ENCODE measurements around the gene DIP2B. TPM values are rescaled to one million over a fixed set of nuclear protein-coding genes. Genes with fewer than 3 reads are reported as not detected.
"Not testable (repeated sequence)": the region's sequence is repeated elsewhere in the genome, so short reads cannot be mapped to it uniquely, and the experiment has no call there.

The DIP2B gene
- total and polyA plus RNA-seq, 9 donors: 7.2 to 33.3 (median 19.2) TPM

DNA sequence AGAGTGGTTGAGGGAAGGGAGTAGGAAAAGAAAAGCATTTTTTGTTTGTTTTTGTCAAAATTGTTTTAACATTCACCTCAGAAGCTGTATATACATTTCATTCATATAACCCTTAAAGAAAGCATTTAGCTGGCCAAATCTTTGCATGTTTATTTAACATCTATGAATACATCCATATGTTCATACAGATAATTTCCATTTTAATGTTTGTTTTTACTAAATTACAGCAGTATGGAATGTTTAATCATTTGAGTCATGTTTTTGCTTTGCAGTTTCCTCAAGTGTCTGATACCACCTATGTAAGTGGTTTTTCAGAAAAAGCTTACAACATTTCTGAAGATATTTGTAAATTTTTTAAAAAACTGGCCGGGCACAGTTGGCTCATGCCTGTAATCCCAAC is 174.8 kb downstream of the DIP2B start:
- Histone ChIP-seq H3K4me3 (no peak overlapping the region), H3K27me3 (no peaks in the 10 kb centered on the region), H3K4me1 (ENCODE audit: insufficient read depth) (no peaks in the 10 kb centered on the region), H3K36me3 (no peaks in the 10 kb centered on the region), H3K27ac (no peak overlapping the region), H3K9me3 (no peaks in the 10 kb centered on the region)
- DNase-seq: no peak
- intact Hi-C loops (cut with DNase I): no loop called here
- no peak for TF ChIP-seq EP300 (IDR thresholded peaks at IDR 0.05)
- TF ChIP-seq CTCF (IDR thresholded peaks at IDR 0.05): no peak
- no peak for TF ChIP-seq POLR2A (IDR thresholded peaks at IDR 0.05)
- WGBS, 3 donors: 74 to 80% (median 79%) methylated on average over 1 of the region's 1 CpG

DNA sequence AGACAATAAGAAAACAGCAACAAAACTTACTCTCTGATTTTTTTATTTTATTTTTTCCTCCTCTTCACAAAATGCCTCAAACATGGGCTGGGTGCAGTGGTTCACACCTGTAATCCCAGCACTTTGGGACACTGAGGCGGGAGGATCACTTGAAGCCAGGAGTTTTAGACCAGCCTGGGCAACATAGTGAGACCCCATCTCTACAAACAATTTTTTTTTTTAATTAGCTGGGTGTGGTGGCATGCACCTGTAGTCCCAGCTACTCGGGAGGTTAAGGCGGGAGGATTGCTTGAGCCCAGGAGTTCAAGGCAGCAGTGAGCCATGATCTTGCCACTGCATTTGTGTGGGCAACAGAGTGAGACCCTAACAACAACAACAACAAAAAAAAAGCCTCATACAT is 176.3 kb downstream of the DIP2B start:
- WGBS, 3 donors: 92 to 99% (median 98%) methylated on average over 3 of the region's 3 CpGs
- intact Hi-C loops (cut with DNase I); H3K4me3 ChIP-seq; H3K9me3 ChIP-seq; DNase-seq; H3K4me1 ChIP-seq (ENCODE audit: insufficient read depth); H3K27ac ChIP-seq; H3K36me3 ChIP-seq; H3K27me3 ChIP-seq: not testable (repeated sequence)

- Histone ChIP-seq H3K9me3 (no peaks in the 10 kb centered on the region), H3K4me1 (ENCODE audit: insufficient read depth) (no peaks in the 10 kb centered on the region), H3K36me3 (no peaks in the 10 kb centered on the region), H3K27ac (no peak overlapping the region), H3K27me3 (no peaks in the 10 kb centered on the region), H3K4me3 (no peak overlapping the region)
- DNase-seq: no peak
- 91 to 95% (median 91%) methylated on average over 1 of the region's 1 CpG for WGBS, 3 donors
- no peak for TF ChIP-seq CTCF (IDR thresholded peaks at IDR 0.05)
- intact Hi-C loops (cut with DNase I): no loop called here
Measured at GRCh38 chr12:50685641-50686040, 180.9 kb downstream of the DIP2B start.

DNA sequence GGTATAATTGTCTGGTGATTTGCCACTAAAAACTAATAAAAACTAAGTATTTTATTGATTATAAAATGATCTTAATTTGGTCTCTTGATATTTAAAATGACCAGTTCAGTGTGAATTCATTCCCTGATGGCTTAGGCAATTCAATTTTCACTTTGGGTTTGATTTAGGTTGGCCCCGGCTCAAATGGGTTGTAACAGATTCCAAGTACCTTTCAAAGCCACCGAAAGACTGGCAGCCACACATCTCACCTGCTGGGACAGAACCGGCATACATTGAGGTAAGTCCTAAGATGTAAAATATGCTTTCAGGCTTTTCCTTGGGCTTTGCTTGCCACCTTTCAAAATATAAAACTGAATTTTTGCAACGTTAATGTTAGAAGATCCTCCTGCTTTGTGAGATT is 181.6 kb downstream of the DIP2B start:
- no peaks in the 10 kb centered on the region for H3K36me3 ChIP-seq
- H3K9me3 ChIP-seq: no peaks in the 10 kb centered on the region

DNA sequence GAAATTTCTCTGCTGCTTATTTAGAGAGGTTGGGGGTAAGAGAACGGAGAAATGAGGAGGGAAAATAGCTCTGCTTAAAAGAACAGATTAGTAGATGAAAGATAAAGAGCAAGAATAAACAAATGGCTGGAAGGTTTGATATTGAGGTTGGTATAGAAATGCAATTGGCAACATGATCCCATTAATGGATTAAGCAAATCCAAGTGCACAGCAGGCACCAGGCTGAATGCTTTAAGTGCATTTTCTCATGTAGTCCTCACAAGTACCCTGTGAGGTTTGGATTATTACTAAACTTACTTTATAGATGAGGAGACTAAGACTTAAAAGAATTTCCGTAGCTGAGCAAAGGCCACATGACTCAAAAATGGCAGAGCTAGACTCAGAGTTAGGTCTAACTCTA is 182.2 kb downstream of the DIP2B start:
- Histone ChIP-seq H3K36me3 (no peaks in the 10 kb centered on the region), H3K27ac (no peak overlapping the region), H3K9me3 (no peaks in the 10 kb centered on the region), H3K27me3 (no peaks in the 10 kb centered on the region), H3K4me3 (no peak overlapping the region), H3K4me1 (ENCODE audit: insufficient read depth) (no peaks in the 10 kb centered on the region)
- no peak for TF ChIP-seq CTCF (IDR thresholded peaks at IDR 0.05)
- TF ChIP-seq POLR2A (IDR thresholded peaks at IDR 0.05): no peak
- no peak for TF ChIP-seq EP300 (IDR thresholded peaks at IDR 0.05)
- WGBS, 3 donors: 91 to 100% (median 98%) methylated on average over 2 of the region's 2 CpGs
- intact Hi-C loops (cut with DNase I): no loop called here
- no peak for DNase-seq

More for the DNA sequence above, 181.6 kb downstream of the DIP2B start:
- 91 to 95% (median 94%) methylated on average over 4 of the region's 4 CpGs for WGBS, 3 donors
- no peak overlapping the region for H3K27ac ChIP-seq
- H3K4me1 ChIP-seq (ENCODE audit: insufficient read depth): no peaks in the 10 kb centered on the region
- intact Hi-C loops (cut with DNase I): no loop called here
- TF ChIP-seq POLR2A (IDR thresholded peaks at IDR 0.05): no peak
- no peak for TF ChIP-seq EP300 (IDR thresholded peaks at IDR 0.05)
- no peak for TF ChIP-seq CTCF (IDR thresholded peaks at IDR 0.05)
- no peak overlapping the region for H3K4me3 ChIP-seq
- H3K27me3 ChIP-seq: no peaks in the 10 kb centered on the region
- DNase-seq: no peak

All from ovary (tissue), 9 donors.